ENCODE measurements around the gene OR6B3.
"Not testable (repeated sequence)": the region's sequence is repeated elsewhere in the genome, so short reads cannot be mapped to it uniquely, and the experiment has no call there.

OR6B3 gene

GRCh38 chr2:240048237-240048636 is 5.1 kb downstream of the OR6B3 start:
- TF ChIP-seq, protein P1, sequence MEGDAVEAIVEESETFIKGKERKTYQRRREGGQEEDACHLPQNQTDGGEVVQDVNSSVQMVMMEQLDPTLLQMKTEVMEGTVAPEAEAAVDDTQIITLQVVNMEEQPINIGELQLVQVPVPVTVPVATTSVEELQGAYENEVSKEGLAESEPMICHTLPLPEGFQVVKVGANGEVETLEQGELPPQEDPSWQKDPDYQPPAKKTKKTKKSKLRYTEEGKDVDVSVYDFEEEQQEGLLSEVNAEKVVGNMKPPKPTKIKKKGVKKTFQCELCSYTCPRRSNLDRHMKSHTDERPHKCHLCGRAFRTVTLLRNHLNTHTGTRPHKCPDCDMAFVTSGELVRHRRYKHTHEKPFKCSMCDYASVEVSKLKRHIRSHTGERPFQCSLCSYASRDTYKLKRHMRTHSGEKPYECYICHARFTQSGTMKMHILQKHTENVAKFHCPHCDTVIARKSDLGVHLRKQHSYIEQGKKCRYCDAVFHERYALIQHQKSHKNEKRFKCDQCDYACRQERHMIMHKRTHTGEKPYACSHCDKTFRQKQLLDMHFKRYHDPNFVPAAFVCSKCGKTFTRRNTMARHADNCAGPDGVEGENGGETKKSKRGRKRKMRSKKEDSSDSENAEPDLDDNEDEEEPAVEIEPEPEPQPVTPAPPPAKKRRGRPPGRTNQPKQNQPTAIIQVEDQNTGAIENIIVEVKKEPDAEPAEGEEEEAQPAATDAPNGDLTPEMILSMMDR (IDR thresholded peaks at IDR 0.05; ENCODE audit: borderline replicate concordance, control extremely low read depth, extremely low read depth, insufficient read depth, missing control alignments): no peak
- in situ Hi-C loops (cut with MboI; ENCODE audit: low sequenced_read_pairs, unreplicated experiment): no loop called here
- DNase-seq (ENCODE audit: low spot score): no peak

GRCh38 chr2:240045098-240045497 is 8.2 kb downstream of the OR6B3 start:
- DNase-seq (ENCODE audit: low spot score): no peak
- in situ Hi-C loops (cut with MboI; ENCODE audit: low sequenced_read_pairs, unreplicated experiment): no loop called here
- TF ChIP-seq, protein P1 (IDR thresholded peaks at IDR 0.05; ENCODE audit: borderline replicate concordance, control extremely low read depth, extremely low read depth, insufficient read depth, missing control alignments): no peak

- DNase-seq (ENCODE audit: low spot score); in situ Hi-C loops (cut with MboI; ENCODE audit: low sequenced_read_pairs, unreplicated experiment): not testable (repeated sequence)
These were observed 9.2 kb downstream of the OR6B3 start for GRCh38 chr2:240044096-240044495.

GRCh38 chr2:240043279-240043989 is 9.9 kb downstream of the OR6B3 start:
- in situ Hi-C loops (cut with MboI; ENCODE audit: low sequenced_read_pairs, unreplicated experiment): no loop called here
- TF ChIP-seq, protein P1 (IDR thresholded peaks at IDR 0.05; ENCODE audit: borderline replicate concordance, control extremely low read depth, extremely low read depth, insufficient read depth, missing control alignments): no peak
- no peak for DNase-seq (ENCODE audit: low spot score)

DNA sequence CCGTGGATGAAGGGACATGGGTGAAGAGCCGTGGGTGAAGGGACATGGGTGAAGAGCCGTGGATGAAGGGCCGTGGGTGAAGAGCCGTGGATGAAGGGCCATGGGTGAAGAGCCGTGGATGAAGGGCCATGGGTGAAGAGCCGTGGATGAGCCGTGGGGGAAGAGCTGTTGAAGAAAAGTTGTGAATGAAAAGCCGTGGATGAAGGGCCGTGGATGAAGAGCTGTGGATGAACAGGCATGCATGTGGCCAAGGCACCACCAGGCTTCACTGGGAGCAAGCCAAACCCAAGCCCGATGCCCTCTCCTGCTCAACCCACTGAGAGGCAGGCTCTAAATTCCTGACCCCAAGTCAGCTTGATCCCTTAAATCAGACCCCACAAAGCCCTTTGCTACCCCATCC is 10.6 kb downstream of the OR6B3 start:
- in situ Hi-C loops (cut with MboI; ENCODE audit: low sequenced_read_pairs, unreplicated experiment): no loop called here
- DNase-seq (ENCODE audit: low spot score): no peak
- TF ChIP-seq, protein P1 (IDR thresholded peaks at IDR 0.05; ENCODE audit: borderline replicate concordance, control extremely low read depth, extremely low read depth, insufficient read depth, missing control alignments): no peak

DNA sequence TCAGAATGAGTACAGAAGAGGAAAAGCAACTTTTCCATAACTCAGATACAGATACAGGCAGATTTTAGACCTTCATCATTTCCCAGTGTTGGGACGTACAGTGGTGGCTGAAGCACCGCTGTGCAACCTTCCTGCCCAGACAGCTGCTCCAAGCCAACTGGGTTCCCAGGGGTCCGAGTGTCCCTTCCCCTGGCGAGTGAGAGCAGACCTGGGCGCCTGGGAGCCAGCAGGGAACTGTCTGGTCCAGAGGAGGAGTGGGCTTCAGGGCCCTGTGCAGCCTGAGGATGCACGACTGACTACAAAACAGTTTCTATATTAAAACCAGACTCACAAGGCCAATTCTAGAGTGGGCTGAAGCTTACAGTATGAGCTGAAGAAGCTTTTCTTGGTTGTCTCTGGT is 12.0 kb downstream of the OR6B3 start:
- no peak for DNase-seq (ENCODE audit: low spot score)
- TF ChIP-seq, protein P1 (IDR thresholded peaks at IDR 0.05; ENCODE audit: borderline replicate concordance, control extremely low read depth, extremely low read depth, insufficient read depth, missing control alignments): no peak
- in situ Hi-C loops (cut with MboI; ENCODE audit: low sequenced_read_pairs, unreplicated experiment): no loop called here

DNA sequence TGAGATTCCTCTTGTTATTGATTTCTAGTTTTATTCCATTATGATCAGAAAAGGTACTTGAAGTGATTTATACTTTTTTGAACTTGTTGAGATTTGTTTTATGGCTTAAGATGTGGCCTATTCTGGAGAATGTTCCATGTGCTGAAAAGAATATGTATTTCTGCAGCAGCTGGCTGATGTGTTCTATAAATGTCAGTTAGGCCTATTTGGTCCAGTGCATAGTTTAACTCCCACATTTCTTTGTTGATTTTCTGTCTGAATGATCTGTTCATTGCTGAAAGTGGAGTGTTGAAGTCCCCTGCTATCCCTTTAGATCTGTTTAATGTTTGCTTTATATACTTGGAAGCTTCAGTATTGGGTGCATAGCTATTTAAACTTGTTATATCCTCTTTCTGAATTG is 16.0 kb downstream of the OR6B3 start:
- DNase-seq (ENCODE audit: low spot score): no peak
- TF ChIP-seq, protein P1 (IDR thresholded peaks at IDR 0.05; ENCODE audit: borderline replicate concordance, control extremely low read depth, extremely low read depth, insufficient read depth, missing control alignments): no peak
- in situ Hi-C loops (cut with MboI; ENCODE audit: low sequenced_read_pairs, unreplicated experiment): no loop called here

Data from GM13976 (cell line).